Suprapubic skin (tissue), 4 donors: Measurements from ENCODE around the gene NKX2-3. TPM values are rescaled to one million over a fixed set of nuclear protein-coding genes. Genes with fewer than 3 reads are reported as not detected.

Source experiments
- DNase-seq, 2 donors: peaks; one replicate each; pipeline ENCODE4 v3.0.0-alpha.2; 2019; ENCODE audit warnings: low spot score in 2 of 2
- H3K27ac ChIP-seq: fragments of 200-600 bp; sonication (generic); one replicate; pipeline ENCODE4 v1.5.1; 2019
- H3K27me3 ChIP-seq: fragments of 200-600 bp; sonication (generic); one replicate; pipeline ENCODE4 v1.5.1; 2019
- H3K36me3 ChIP-seq: fragments of 200-600 bp; sonication (generic); one replicate; pipeline ENCODE4 v1.5.1; 2019
- H3K4me1 ChIP-seq: fragments of 200-600 bp; sonication (generic); one replicate; pipeline ENCODE4 v1.5.1; 2019
- H3K4me3 ChIP-seq: fragments of 200-600 bp; sonication (generic); one replicate; pipeline ENCODE4 v1.5.1; 2019; ENCODE audit warnings: mild to moderate bottlenecking
- H3K9me3 ChIP-seq: fragments of 200-600 bp; sonication (generic); one replicate; pipeline ENCODE4 v1.5.1; 2019
- CTCF ChIP-seq, 2 donors: fragments of 200-600 bp in 1 of 2; fragments of 450-650 bp in 1 of 2; sonication (generic) in 1 of 2; IDR thresholded peaks; one replicate each; pipeline ENCODE4 v1.5.1; 2016 to 2019; ENCODE audit warnings: antibody characterized with exemption in 2 of 2, mild to moderate bottlenecking in 1 of 2, moderate library complexity in 1 of 2
- EP300 ChIP-seq: sonication (generic); formaldehyde crosslinking; IDR thresholded peaks from one replicate; pipeline ENCODE4 v1.6.1; 2017; ENCODE audit warnings: antibody characterized with exemption
- POLR2A ChIP-seq, 2 donors: fragments of 450-650 bp; IDR thresholded peaks; one replicate each; pipeline ENCODE4 v1.6.1; 2017; ENCODE audit warnings: antibody characterized with exemption in 2 of 2, mild to moderate bottlenecking in 2 of 2, moderate library complexity in 2 of 2
- POLR2AphosphoS5 ChIP-seq, 3 donors: sonication (generic); formaldehyde crosslinking; IDR thresholded peaks; one replicate each; pipeline ENCODE4 v1.6.1; 2017; ENCODE audit warnings: antibody characterized with exemption in 3 of 3
- WGBS: methylation state at CpG from one replicate; pipeline ENCODE4 v1.1.5; 2018; 5-methylcytosine and 5-hydroxymethylcytosine counted together
- total RNA-seq, 4 donors: library from RNA; depleted of rRNA; stranded (reverse); fragments of >200 nt; gene quantifications; one replicate each; pipeline ENCODE4 v1.1.0, GENCODE V29; 2016

The NKX2-3 gene
- total RNA-seq, 4 donors from 2014 or later, result not detected

- TF ChIP-seq POLR2AphosphoS5 (IDR thresholded peaks at IDR 0.05), result no peak
- no peak for TF ChIP-seq CTCF (IDR thresholded peaks at IDR 0.05)
- no peak for TF ChIP-seq POLR2A (IDR thresholded peaks at IDR 0.05)
- TF ChIP-seq EP300, result no peak
- H3K4me1 ChIP-seq, result peaks cover 25% of the 10 kb centered on the region
- WGBS, result 33% methylated on average over 24 of the region's 24 CpGs
- no peak overlapping the region for H3K4me3 ChIP-seq
- peaks cover 100% of the 10 kb centered on the region for H3K27me3 ChIP-seq
- no peak overlapping the region for H3K27ac ChIP-seq
- no peaks in the 10 kb centered on the region for H3K36me3 ChIP-seq
- no peaks in the 10 kb centered on the region for H3K9me3 ChIP-seq
- DNase-seq, result no peak
Measured at GRCh38 chr10:99526861-99527504, 5.8 kb upstream of the NKX2-3 start.

GRCh38 chr10:99527526-99528493 lies 4.9 kb upstream of the NKX2-3 start:
- no peak for DNase-seq
- H3K4me1 ChIP-seq, result peaks cover 27% of the 10 kb centered on the region
- H3K27ac ChIP-seq, result no peak overlapping the region
- H3K4me3 ChIP-seq, result no peak overlapping the region
- no peaks in the 10 kb centered on the region for H3K36me3 ChIP-seq
- 23% methylated on average over 44 of the region's 56 CpGs for WGBS
- no peaks in the 10 kb centered on the region for H3K9me3 ChIP-seq
- peaks cover 100% of the 10 kb centered on the region for H3K27me3 ChIP-seq
- TF ChIP-seq EP300, result no peak
- no peak for TF ChIP-seq POLR2AphosphoS5 (IDR thresholded peaks at IDR 0.05)
- TF ChIP-seq CTCF (IDR thresholded peaks at IDR 0.05), result no peak
- TF ChIP-seq POLR2A (IDR thresholded peaks at IDR 0.05), result no peak

- WGBS, result 21% methylated on average over 10 of the region's 10 CpGs
Measured at GRCh38 chr10:99528494-99529441, 4.0 kb upstream of the NKX2-3 start.

GRCh38 chr10:99529591-99530107 lies 3.1 kb upstream of the NKX2-3 start:
- 12% methylated on average over 21 of the region's 22 CpGs for WGBS
- peaks cover 27% of the 10 kb centered on the region for H3K4me1 ChIP-seq
- H3K36me3 ChIP-seq, result no peaks in the 10 kb centered on the region
- no peaks in the 10 kb centered on the region for H3K9me3 ChIP-seq
- TF ChIP-seq POLR2AphosphoS5 (IDR thresholded peaks at IDR 0.05) (no peak), POLR2A (IDR thresholded peaks at IDR 0.05) (no peak), EP300 (no peak), CTCF (IDR thresholded peaks at IDR 0.05) (no peak)
- H3K27me3 ChIP-seq, result peaks cover 100% of the 10 kb centered on the region
- H3K27ac ChIP-seq, result no peak overlapping the region
- H3K4me3 ChIP-seq, result no peak overlapping the region
- no peak for DNase-seq

More at GRCh38 chr10:99528494-99529441, 4.0 kb upstream of the NKX2-3 start:
- Histone ChIP-seq H3K9me3 (no peaks in the 10 kb centered on the region), H3K27me3 (peaks cover 100% of the 10 kb centered on the region), H3K4me3 (no peak overlapping the region), H3K27ac (no peak overlapping the region), H3K4me1 (peaks cover 23% of the 10 kb centered on the region), H3K36me3 (no peaks in the 10 kb centered on the region)
- DNase-seq, result no peak
- no peak for TF ChIP-seq CTCF (IDR thresholded peaks at IDR 0.05)
- no peak for TF ChIP-seq EP300
- TF ChIP-seq POLR2A (IDR thresholded peaks at IDR 0.05), result no peak
- TF ChIP-seq POLR2AphosphoS5 (IDR thresholded peaks at IDR 0.05), result no peak
